Astrocyte of the hippocampus (primary cell): Measurements from ENCODE around the gene SYCE1L.
"Not testable (repeated sequence)": the region's sequence is repeated elsewhere in the genome, so short reads cannot be mapped to it uniquely, and the experiment has no call there.

Experiments
- DNase-seq: peaks from one replicate; pipeline ENCODE4 v3.0.0; 2011; ENCODE audit warnings: low read depth, low spot score

The SYCE1L gene

GRCh38 chr16:77197747-77198146 is 1.5 kb upstream of the SYCE1L start:
- DNase-seq = no peak

- no peak for DNase-seq
Observed at GRCh38 chr16:77206533-77206932, 7.3 kb downstream of the SYCE1L start.

- DNase-seq = no peak
Observed at GRCh38 chr16:77207030-77207429, 7.8 kb downstream of the SYCE1L start.

- no peak for DNase-seq
Observed at GRCh38 chr16:77208382-77208781, 9.2 kb downstream of the SYCE1L start.

- DNase-seq = peak; percentile 80
Observed at GRCh38 chr16:77211880-77212740, 12.9 kb downstream of the SYCE1L start.

- DNase-seq = peak; percentile 78
Observed at GRCh38 chr16:77212741-77213541, 13.7 kb downstream of the SYCE1L start.

- DNase-seq = peak; percentile 84
Observed at GRCh38 chr16:77213542-77214106, 14.4 kb downstream of the SYCE1L start.

- no peak for DNase-seq
Observed at GRCh38 chr16:77214411-77215138, 15.4 kb downstream of the SYCE1L start.

- DNase-seq = no peak
Observed at GRCh38 chr16:77219437-77219836, 20.2 kb downstream of the SYCE1L start.

GRCh38 chr16:77220427-77220826 is 21.2 kb downstream of the SYCE1L start:
- DNase-seq = no peak

- no peak for DNase-seq
Observed at GRCh38 chr16:77221482-77221881, 22.3 kb downstream of the SYCE1L start.

- DNase-seq = no peak
Observed at GRCh38 chr16:77223184-77223583, 24.0 kb downstream of the SYCE1L start.

- no peak for DNase-seq
Observed at GRCh38 chr16:77225182-77225581, 26.0 kb downstream of the SYCE1L start.

- no peak for DNase-seq
Observed at GRCh38 chr16:77227745-77228144, 28.5 kb downstream of the SYCE1L start.

GRCh38 chr16:77231047-77231446 is 31.8 kb downstream of the SYCE1L start:
- no peak for DNase-seq

- no peak for DNase-seq
Observed at GRCh38 chr16:77233799-77234519, 34.8 kb downstream of the SYCE1L start.

GRCh38 chr16:77234611-77235010 is 35.4 kb downstream of the SYCE1L start:
- no peak for DNase-seq

- DNase-seq = peak; percentile 94
Observed at GRCh38 chr16:77236063-77236511, 36.9 kb downstream of the SYCE1L start.

- DNase-seq = no peak
Observed at GRCh38 chr16:77238593-77238992, 39.4 kb downstream of the SYCE1L start.

- not testable (repeated sequence) for DNase-seq
Observed at GRCh38 chr16:77242471-77242870, 43.3 kb downstream of the SYCE1L start.

GRCh38 chr16:77246150-77246549 is 46.9 kb downstream of the SYCE1L start:
- DNase-seq = no peak
